ENCODE measurements around the gene SLC6A11. TPM values are rescaled to one million over a fixed set of nuclear protein-coding genes. Genes with fewer than 3 reads are reported as not detected.

Gene SLC6A11
- total RNA-seq, 4 donors from 2014 or later = 6.2 to 13.4 (median 9.5) TPM

GRCh38 chr3:10771486-10772270, 44.4 kb upstream of the SLC6A11 start:
- H3K27ac ChIP-seq = no peak overlapping the region
- intact Hi-C loops (cut with DNase I) = no loop called here
- no peaks in the 10 kb centered on the region for H3K36me3 ChIP-seq
- H3K4me1 ChIP-seq = peaks cover 0 to 7% (median 0%) of the 10 kb centered on the region in 3 donors
- WGBS, 2 donors = 38 to 53% methylated on average over 2 to 7 of the region's 10 CpGs
- H3K27me3 ChIP-seq = peaks cover 0 to 73% (median 0%) of the 10 kb centered on the region in 4 donors
- no peak overlapping the region for H3K4me3 ChIP-seq
- TF ChIP-seq CTCF (IDR thresholded peaks at IDR 0.05) (no peak), POLR2A (IDR thresholded peaks at IDR 0.05) (no peak)
- H3K9me3 ChIP-seq = peaks cover 0 to 4% (median 0%) of the 10 kb centered on the region in 3 donors
- no peak for DNase-seq

DNA sequence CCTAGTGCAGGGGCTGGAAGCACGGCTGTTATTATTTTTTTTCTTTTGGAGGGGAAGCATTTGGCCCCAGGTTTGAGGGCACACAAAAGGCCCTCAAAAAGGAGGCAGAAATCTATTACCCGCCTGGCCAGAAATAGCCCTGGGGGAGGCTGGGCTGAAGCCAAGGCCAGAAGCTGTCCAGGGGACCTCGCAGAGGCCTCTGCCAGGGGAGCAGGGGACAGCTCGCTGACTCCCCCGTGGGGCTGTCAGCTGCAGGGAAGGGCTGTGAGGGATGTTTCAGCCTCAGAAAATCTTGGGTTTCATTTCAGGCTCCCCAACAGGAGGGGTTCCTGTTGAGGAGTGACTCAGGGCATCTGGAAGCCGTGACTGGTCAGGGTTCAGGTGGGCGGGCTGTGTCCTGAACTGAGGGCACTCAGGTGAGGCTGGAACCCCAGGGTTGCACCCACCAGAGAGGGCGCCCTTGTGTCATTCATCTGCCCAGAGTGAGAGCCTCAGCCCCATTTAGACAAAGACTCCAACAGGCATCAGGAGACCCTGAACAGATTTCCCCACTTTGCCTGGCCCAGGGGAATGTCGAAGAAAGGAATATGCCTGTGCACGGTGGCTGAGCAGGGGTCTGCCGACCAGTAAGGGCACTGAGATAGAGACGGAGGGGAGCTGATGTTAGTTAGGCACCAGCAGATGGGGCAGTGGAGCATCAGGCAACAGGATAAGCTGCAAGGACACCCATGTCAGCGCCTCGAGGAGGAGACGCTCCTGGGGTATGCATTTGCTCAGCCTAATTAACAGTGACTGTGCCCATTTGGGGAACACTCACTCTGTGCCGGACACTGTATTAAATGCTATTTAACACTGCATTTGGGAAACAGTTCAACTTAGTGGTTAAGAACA, 43.5 kb upstream of the SLC6A11 start:
- intact Hi-C loops (cut with DNase I) = no loop called here
- no peak overlapping the region for H3K4me3 ChIP-seq
- H3K4me1 ChIP-seq = peaks cover 0 to 7% (median 0%) of the 10 kb centered on the region in 3 donors
- peaks cover 0 to 70% (median 0%) of the 10 kb centered on the region in 4 donors for H3K27me3 ChIP-seq
- no peaks in the 10 kb centered on the region for H3K36me3 ChIP-seq
- H3K9me3 ChIP-seq = peaks cover 0 to 4% (median 0%) of the 10 kb centered on the region in 3 donors
- no peak for DNase-seq
- 45% methylated on average over 12 to 14 of the region's 16 CpGs for WGBS, 2 donors
- no peak overlapping the region for H3K27ac ChIP-seq
- no peak for TF ChIP-seq POLR2A (IDR thresholded peaks at IDR 0.05)
- TF ChIP-seq CTCF (IDR thresholded peaks at IDR 0.05) = peak in 5 of 6 experiments; percentile 21 to 82 (median 39)

DNA sequence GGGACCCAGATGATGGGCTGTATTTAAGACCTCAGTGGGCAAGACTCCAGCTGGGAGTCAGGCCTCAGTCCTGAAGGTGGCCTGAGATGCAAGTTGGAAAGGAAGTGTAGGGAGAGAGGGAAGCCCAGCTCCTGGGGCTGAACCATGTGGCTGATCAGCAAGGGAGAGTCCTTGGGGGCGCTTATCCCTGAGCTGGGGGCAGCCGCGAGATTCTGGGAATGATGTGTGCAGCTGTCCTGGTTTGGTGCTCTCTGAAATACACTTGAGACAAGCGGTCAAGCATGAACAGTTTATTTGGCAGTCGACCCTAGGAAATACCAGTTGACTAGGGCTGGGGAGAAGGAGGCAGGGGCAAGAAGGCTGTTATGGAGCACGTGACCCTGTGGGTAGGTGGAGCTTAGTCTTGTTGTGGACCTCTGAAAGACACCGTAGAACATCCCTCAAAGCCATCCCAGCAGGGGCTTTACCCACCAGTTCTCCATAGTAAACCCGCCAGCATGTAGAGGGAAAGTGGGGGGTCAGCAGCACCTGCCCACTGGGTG, 41.8 kb upstream of the SLC6A11 start:
- intact Hi-C loops (cut with DNase I) = no loop called here
- peaks cover 0 to 82% (median 0%) of the 10 kb centered on the region in 4 donors for H3K27me3 ChIP-seq
- 71 to 80% methylated on average over 7 of the region's 8 CpGs for WGBS, 2 donors

DNA sequence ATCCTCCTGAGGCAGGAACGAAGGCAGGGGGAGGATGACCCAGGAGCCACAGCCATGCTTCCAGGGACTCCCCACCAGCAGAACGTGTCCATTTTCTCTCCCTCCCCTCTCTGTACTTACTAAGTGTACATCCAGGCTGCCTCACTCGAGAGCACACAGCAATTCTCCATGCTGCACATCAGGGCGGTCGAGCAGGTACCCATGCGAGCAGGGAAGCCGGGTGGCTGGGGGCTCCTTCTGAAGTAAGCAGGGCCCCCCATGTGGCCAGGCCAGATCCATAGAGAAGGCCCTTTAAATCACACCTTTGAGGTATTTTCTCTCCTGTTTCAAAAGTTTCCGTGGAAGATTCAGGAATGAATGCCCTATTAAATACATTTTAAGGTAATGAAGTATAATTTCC, 41.2 kb upstream of the SLC6A11 start:
- intact Hi-C loops (cut with DNase I) = no loop called here
- Histone ChIP-seq H3K27me3 (peaks cover 0 to 79% (median 0%) of the 10 kb centered on the region in 4 donors), H3K36me3 (no peaks in the 10 kb centered on the region), H3K9me3 (peaks cover 0 to 4% (median 0%) of the 10 kb centered on the region in 3 donors), H3K4me1 (peaks cover 0 to 7% (median 0%) of the 10 kb centered on the region in 3 donors), H3K27ac (no peak overlapping the region), H3K4me3 (no peak overlapping the region)
- no peak for TF ChIP-seq CTCF (IDR thresholded peaks at IDR 0.05)
- no peak for TF ChIP-seq POLR2A (IDR thresholded peaks at IDR 0.05)
- WGBS, 2 donors = 30 to 64% methylated on average over 3 to 7 of the region's 8 CpGs
- no peak for DNase-seq

More for the DNA sequence above, 41.8 kb upstream of the SLC6A11 start:
- Histone ChIP-seq H3K27ac (no peak overlapping the region), H3K36me3 (no peaks in the 10 kb centered on the region), H3K9me3 (peaks cover 0 to 4% (median 0%) of the 10 kb centered on the region in 3 donors), H3K4me1 (peaks cover 0 to 7% (median 0%) of the 10 kb centered on the region in 3 donors), H3K4me3 (no peak overlapping the region)
- no peak for DNase-seq
- TF ChIP-seq POLR2A (IDR thresholded peaks at IDR 0.05) = no peak
- no peak for TF ChIP-seq CTCF (IDR thresholded peaks at IDR 0.05)

All from esophagus squamous epithelium (tissue), 5 donors.